Activated T-cell treated with anti-CD3 and anti-CD28 coated beads for 48 hours (primary cell): ENCODE data around the gene GUCA2B.

Experiments used
- DNase-seq: peaks from one replicate; pipeline ENCODE4 v3.0.0-alpha.2; 2020; ENCODE audit warnings: low read depth

Gene GUCA2B

GRCh38 chr1:42143896-42144710 lies 9.1 kb upstream of the GUCA2B start:
- DNase-seq, result no peak

- no peak for DNase-seq
Measured at GRCh38 chr1:42144711-42145388, 8.4 kb upstream of the GUCA2B start.

GRCh38 chr1:42145389-42145716 lies 7.9 kb upstream of the GUCA2B start:
- DNase-seq, result no peak

GRCh38 chr1:42145764-42146625 lies 7.2 kb upstream of the GUCA2B start:
- DNase-seq, result no peak

GRCh38 chr1:42146626-42147320 lies 6.4 kb upstream of the GUCA2B start:
- DNase-seq, result peak; percentile 55

GRCh38 chr1:42148166-42148565 lies 5.0 kb upstream of the GUCA2B start:
- DNase-seq, result no peak

GRCh38 chr1:42150651-42151050 lies 2.6 kb upstream of the GUCA2B start:
- DNase-seq, result no peak

- no peak for DNase-seq
Measured at GRCh38 chr1:42152119-42152518, 1.1 kb upstream of the GUCA2B start.

GRCh38 chr1:42153624-42154023 lies 414 bp downstream of the GUCA2B start:
- no peak for DNase-seq

- DNase-seq, result no peak
Measured at GRCh38 chr1:42154685-42155084, 1.5 kb downstream of the GUCA2B start.

GRCh38 chr1:42155362-42155761 lies 2.2 kb downstream of the GUCA2B start:
- no peak for DNase-seq

GRCh38 chr1:42157667-42158066 lies 4.5 kb downstream of the GUCA2B start:
- DNase-seq, result no peak

- no peak for DNase-seq
Measured at GRCh38 chr1:42158189-42158588, 5.0 kb downstream of the GUCA2B start.

- DNase-seq, result no peak
Measured at GRCh38 chr1:42162181-42162580, 9.0 kb downstream of the GUCA2B start.

GRCh38 chr1:42163114-42163513 lies 9.9 kb downstream of the GUCA2B start:
- no peak for DNase-seq

GRCh38 chr1:42163536-42164503 lies 10.6 kb downstream of the GUCA2B start:
- DNase-seq, result no peak

- DNase-seq, result no peak
Measured at GRCh38 chr1:42164551-42165420, 11.6 kb downstream of the GUCA2B start, which contains the start of gene GUCA2A. Gene GUCA2A (minus strand): TSS chr1:42164745. CDS start chr1:42164712, 33 bp downstream.

- no peak for DNase-seq
Measured at GRCh38 chr1:42165511-42166210, 12.5 kb downstream of the GUCA2B start.
